SK-N-SH (cell line): ENCODE measurements around the gene ZNF799. TPM values are rescaled to one million over a fixed set of nuclear protein-coding genes. Genes with fewer than 3 reads are reported as not detected.

Source experiments
- CTCF ChIA-PET: fragments of 300-600, 350-600 bp; formaldehyde crosslinking; extraction: SDS; loops from one replicate; lab custom pipeline; 2021; lab: Yijun Ruan, JAX
- POLR2A ChIA-PET: fragments of 350-600 bp; sonication (Branson Sonifier 250); formaldehyde crosslinking; extraction: SDS; loops from one replicate; lab custom pipeline; 2020; ENCODE audit warnings: antibody characterized with exemption, inconsistent platforms; lab: Yijun Ruan, JAX
- DNase-seq: peaks from one replicate; pipeline ENCODE4 v3.0.0; 2012
- H2AFZ ChIP-seq: fragments of 200-600 bp; sonication (generic); 2 replicates; pipeline ENCODE4 v1.8.1; 2016; ENCODE audit warnings: antibody characterized with exemption, mild to moderate bottlenecking, low read depth
- H3F3A ChIP-seq: fragments of 200-600 bp; sonication (generic); replicated peaks from 2 replicates; pipeline ENCODE3; 2016; ENCODE audit warnings: antibody characterized with exemption, mild to moderate bottlenecking; ENCODE audit not compliant: insufficient read depth
- H3K27ac ChIP-seq, 2 experiments: fragments of 200-500 bp in 1 of 2; fragments of 200-600 bp in 1 of 2; sonication (Bioruptor generic) in 1 of 2; sonication (generic), shearing (Covaris generic) in 1 of 2; 2 replicates each; pipeline versions ENCODE4 v1.5.1 to v1.6.1; 2014 to 2016; ENCODE audit warnings: low read depth in 2 of 2, inconsistent platforms in 1 of 2, low read length in 1 of 2, mild to moderate bottlenecking in 1 of 2, mixed read lengths in 1 of 2
- H3K27me3 ChIP-seq: fragments of 200-600 bp; sonication (generic), shearing (Covaris generic); 2 replicates; pipeline ENCODE4 v1.6.1; 2016; ENCODE audit warnings: mixed run types; ENCODE audit not compliant: insufficient read depth
- H3K36me3 ChIP-seq, 2 experiments: fragments of 200-500 bp in 1 of 2; fragments of 200-600 bp in 1 of 2; sonication (Bioruptor generic) in 1 of 2; sonication (generic) in 1 of 2; replicated peaks in 1 of 2; 2 replicates each; pipeline versions ENCODE3 to v1.5.1; 2014 to 2016; ENCODE audit warnings: low read length in 1 of 2, mild to moderate bottlenecking in 1 of 2; ENCODE audit not compliant: insufficient read depth in 2 of 2, control insufficient read depth in 1 of 2
- H3K4me1 ChIP-seq, 2 experiments: fragments of 200-500 bp in 1 of 2; fragments of 200-600 bp in 1 of 2; sonication (Bioruptor generic) in 1 of 2; sonication (generic), shearing (Covaris generic) in 1 of 2; 2 replicates each; pipeline versions ENCODE4 v1.5.1 to v1.6.1; 2014 to 2016; ENCODE audit warnings: low read depth in 1 of 2, low read length in 1 of 2, mixed run types in 1 of 2; ENCODE audit not compliant: insufficient read depth in 2 of 2, control insufficient read depth in 1 of 2
- H3K4me2 ChIP-seq: fragments of 200-600 bp; sonication (generic), shearing (Covaris generic); 2 replicates; pipeline ENCODE4 v1.6.1; 2017; ENCODE audit warnings: mixed run types
- H3K4me3 ChIP-seq, 2 experiments: fragments of 200-500 bp in 1 of 2; fragments of 200-600 bp in 1 of 2; sonication (Bioruptor generic) in 1 of 2; sonication (generic), shearing (Covaris generic) in 1 of 2; 2 replicates each; pipeline versions ENCODE4 v1.5.1 to v1.8.1; 2014 to 2016; ENCODE audit warnings: low read depth in 2 of 2, inconsistent platforms in 1 of 2, low read length in 1 of 2, mild to moderate bottlenecking in 1 of 2, mixed read lengths in 1 of 2, moderate library complexity in 1 of 2
- H3K79me2 ChIP-seq: fragments of 200-600 bp; sonication (generic); 2 replicates; pipeline ENCODE4 v1.8.1; 2017; ENCODE audit warnings: mild to moderate bottlenecking; ENCODE audit not compliant: insufficient read depth
- H3K9ac ChIP-seq: fragments of 200-600 bp; sonication (generic); 2 replicates; pipeline ENCODE4 v1.6.1; 2017; ENCODE audit warnings: mixed run types
- H3K9me2 ChIP-seq: fragments of 200-600 bp; sonication (generic); 2 replicates; pipeline ENCODE4 v1.6.1; 2017; ENCODE audit warnings: mixed run types
- H3K9me3 ChIP-seq: fragments of 200-600 bp; sonication (generic); 2 replicates; pipeline ENCODE4 v1.6.1; 2017; ENCODE audit warnings: mixed run types, mild to moderate bottlenecking, moderate library complexity
- H4K20me1 ChIP-seq: fragments of 200-600 bp; sonication (generic); 2 replicates; pipeline ENCODE4 v1.6.1; 2017; ENCODE audit warnings: mild to moderate bottlenecking, mixed run types; ENCODE audit not compliant: insufficient read depth
- CHD2 ChIP-seq: fragments of 150-350 bp; IDR thresholded peaks from 2 replicates; pipeline ENCODE4 v1.6.1; 2018; ENCODE audit warnings: low read length; ENCODE audit not compliant: partially characterized antibody
- CTCF ChIP-seq: fragments of 200-600 bp; sonication (generic); IDR thresholded peaks from 2 replicates; pipeline ENCODE4 v1.6.1; 2017; ENCODE audit warnings: antibody characterized with exemption, mild to moderate bottlenecking, moderate library complexity
- FOXJ3 ChIP-seq: sonication (generic); formaldehyde crosslinking; IDR thresholded peaks from 2 replicates; pipeline ENCODE4 v1.5.1; 2020; ENCODE audit warnings: mild to moderate bottlenecking, missing genetic modification reagents
- GABPA ChIP-seq: IDR thresholded peaks from 2 replicates; pipeline ENCODE4 v1.4.0; 2012; ENCODE audit warnings: low read depth, mild to moderate bottlenecking
- IRF3 ChIP-seq: fragments of 150-350 bp; IDR thresholded peaks from 2 replicates; pipeline ENCODE4 v1.6.1; 2016; ENCODE audit warnings: mild to moderate bottlenecking, low read depth, low read length
- NRF1 ChIP-seq: IDR thresholded peaks from 2 replicates; pipeline ENCODE4 v1.6.1; 2012; ENCODE audit warnings: low read depth, mild to moderate bottlenecking, low read length
- PBX3 ChIP-seq: IDR thresholded peaks from 2 replicates; pipeline ENCODE4; 2012
- SIN3A ChIP-seq: IDR thresholded peaks from 2 replicates; pipeline ENCODE4 v1.6.1; 2012; ENCODE audit warnings: low read depth, mild to moderate bottlenecking, low read length, moderate library complexity, borderline replicate concordance
- SMC3 ChIP-seq: IDR thresholded peaks from 2 replicates; pipeline ENCODE4 v1.6.1; 2012; ENCODE audit warnings: low read depth, low read length, improper control_type of control experiment
- TCF12 ChIP-seq: IDR thresholded peaks from 2 replicates; pipeline ENCODE4 v1.4.0; 2012
- WGBS: methylation state at CpG from one replicate; pipeline ENCODE4 v1.1.6; 2017; ENCODE audit warnings: low lambda C conversion rate; 5-methylcytosine and 5-hydroxymethylcytosine counted together
- polyA plus RNA-seq, 3 experiments: library from polyadenylated mRNA; depleted of rRNA; stranded (reverse); fragments of >200 nt; gene quantifications; 2 replicates each; pipeline ENCODE4 v1.2.3, GENCODE V29; 2012

Gene ZNF799
- polyA plus RNA-seq, 1 of the 3 experiments (the other 2 are of a cell fraction), result 0.99 TPM

- Histone ChIP-seq H3K79me2 (no peaks in the 10 kb centered on the region), H3K9me3 (peaks cover 31% of the 10 kb centered on the region; the same call in 1 of the 2 replicates), H3K4me3 (no peak overlapping the region), H3K27ac (no peak overlapping the region)
- CTCF ChIA-PET, result no interaction called here
- TF ChIP-seq SIN3A, result no peak
- TF ChIP-seq GABPA, result no peak
- TF ChIP-seq, all 33 proteins: peak for 0
- H3K9me2 ChIP-seq, result no peaks in the 10 kb centered on the region
- WGBS, result 55% methylated on average over 5 of the region's 5 CpGs
- no peaks in the 10 kb centered on the region for H3F3A ChIP-seq
- POLR2A ChIA-PET, result no interaction called here
- H2AFZ ChIP-seq, result no peak overlapping the region
- no peaks in the 10 kb centered on the region for H3K4me1 ChIP-seq
- no peaks in the 10 kb centered on the region for H3K27me3 ChIP-seq
- DNase-seq, result no peak
- H4K20me1 ChIP-seq, result no peaks in the 10 kb centered on the region
- H3K36me3 ChIP-seq, result peaks cover 6 to 22% of the 10 kb centered on the region in 2 experiments
- H3K9ac ChIP-seq, result no peak overlapping the region
- no peak overlapping the region for H3K4me2 ChIP-seq
Observed at GRCh38 chr19:12350890-12351197, 50.2 kb downstream of the ZNF799 start.

GRCh38 chr19:12350185-12350889 lies 50.7 kb downstream of the ZNF799 start:
- 77% methylated on average over 8 of the region's 8 CpGs for whole genome bisulfite sequencing
- H4K20me1 ChIP-seq, result no peaks in the 10 kb centered on the region
- no peak for TF ChIP-seq SMC3
- peaks cover 6 to 22% of the 10 kb centered on the region in 2 experiments for H3K36me3 ChIP-seq
- no peaks in the 10 kb centered on the region for H3K27me3 ChIP-seq
- DNase-seq, result no peak
- H3K4me2 ChIP-seq, result no peak overlapping the region
- H2AFZ ChIP-seq, result no peak overlapping the region
- no peak overlapping the region for H3K9ac ChIP-seq
- H3K4me3 ChIP-seq, result no peak overlapping the region; a peak in 1 of 4 replicates
- no peaks in the 10 kb centered on the region for H3K9me2 ChIP-seq
- H3K9me3 ChIP-seq, result peaks cover 31% of the 10 kb centered on the region; the same call in 1 of the 2 replicates
- no peaks in the 10 kb centered on the region for H3K4me1 ChIP-seq
- H3F3A ChIP-seq, result no peaks in the 10 kb centered on the region
- ChIA-PET POLR2A (no interaction called here), CTCF (no interaction called here)
- no peaks in the 10 kb centered on the region for H3K79me2 ChIP-seq
- no peak overlapping the region for H3K27ac ChIP-seq

GRCh38 chr19:12346896-12347295 lies 54.2 kb downstream of the ZNF799 start:
- H4K20me1 ChIP-seq, result no peaks in the 10 kb centered on the region
- H3K9me2 ChIP-seq, result no peaks in the 10 kb centered on the region
- H3K27me3 ChIP-seq, result no peaks in the 10 kb centered on the region
- H3K36me3 ChIP-seq, result peaks cover 6 to 21% of the 10 kb centered on the region in 2 experiments
- CTCF ChIA-PET, result no interaction called here
- peaks cover 3% of the 10 kb centered on the region for H3F3A ChIP-seq
- WGBS, result 30% methylated on average over 2 of the region's 2 CpGs
- H3K4me1 ChIP-seq, result no peaks in the 10 kb centered on the region
- H3K4me2 ChIP-seq, result no peak overlapping the region
- DNase-seq, result no peak
- H3K4me3 ChIP-seq, result no peak overlapping the region
- no peaks in the 10 kb centered on the region for H3K79me2 ChIP-seq
- H3K9ac ChIP-seq, result no peak overlapping the region
- POLR2A ChIA-PET, result no interaction called here
- no peak overlapping the region for H3K27ac ChIP-seq
- no peak overlapping the region for H2AFZ ChIP-seq
- peaks cover 27% of the 10 kb centered on the region; the same call in 1 of the 2 replicates for H3K9me3 ChIP-seq
- no peak for TF ChIP-seq IRF3
- no peak for TF ChIP-seq NRF1
- no peak for TF ChIP-seq CHD2
- no peak for TF ChIP-seq CTCF
- TF ChIP-seq TCF12, result no peak
- TF ChIP-seq GABPA, result no peak
- TF ChIP-seq FOXJ3, result no peak
- TF ChIP-seq PBX3, result no peak
